HepG2 (cell line): ENCODE results near the gene DCAF6. TPM values are rescaled to one million over a fixed set of nuclear protein-coding genes. Genes with fewer than 3 reads are reported as not detected.

Source experiments
- ARID2 ChIP-seq: sonication (generic); formaldehyde crosslinking; IDR thresholded peaks from 2 replicates; pipeline ENCODE4 v1.8.1; 2022; ENCODE audit warnings: mild to moderate bottlenecking, missing genetic modification reagents, borderline replicate concordance
- CC2D1A ChIP-seq: sonication (generic); formaldehyde crosslinking; IDR thresholded peaks from 2 replicates; pipeline ENCODE4 v1.8.1; 2023; ENCODE audit warnings: mild to moderate bottlenecking, missing genetic modification reagents
- FOXC1 ChIP-seq: sonication (generic); formaldehyde crosslinking; IDR thresholded peaks from 2 replicates; pipeline ENCODE4 v1.8.0; 2022; ENCODE audit warnings: mild to moderate bottlenecking, missing genetic modification reagents, borderline replicate concordance
- GATAD2A ChIP-seq: IDR thresholded peaks from 2 replicates; pipeline ENCODE4 v1.6.1; 2016
- HOXA5 ChIP-seq: sonication (generic); formaldehyde crosslinking; IDR thresholded peaks from 2 replicates; pipeline ENCODE4 v1.4.0; 2020; ENCODE audit warnings: missing genetic modification reagents
- KDM2A ChIP-seq: sonication (generic); formaldehyde crosslinking; IDR thresholded peaks from 2 replicates; pipeline ENCODE4 v1.4.0; 2020; ENCODE audit warnings: low read depth, missing genetic modification reagents, borderline replicate concordance
- NFIB ChIP-seq: sonication (generic); formaldehyde crosslinking; IDR thresholded peaks from 2 replicates; pipeline ENCODE4 v1.9.0; 2021; ENCODE audit warnings: missing genetic modification reagents, mild to moderate bottlenecking, borderline replicate concordance
- NONO ChIP-seq, 2 experiments: fragments of 450-650 bp in 1 of 2; sonication (generic) in 1 of 2; formaldehyde crosslinking in 1 of 2; IDR thresholded peaks in 1 of 2; conservative IDR thresholded peaks in 1 of 2; 2 replicates each; pipeline versions ENCODE4 v1.6.1 to v1.8.0; 2017 to 2022; ENCODE audit warnings: mild to moderate bottlenecking in 1 of 2, missing genetic modification reagents in 1 of 2, moderate library complexity in 1 of 2
- PHF21A ChIP-seq: sonication (generic); formaldehyde crosslinking; IDR thresholded peaks from 2 replicates; pipeline ENCODE4 v1.5.0; 2020; ENCODE audit warnings: mild to moderate bottlenecking, missing genetic modification reagents
- RXRB ChIP-seq: IDR thresholded peaks from 2 replicates; pipeline ENCODE4 v1.6.1; 2016; ENCODE audit warnings: borderline replicate concordance, missing genetic modification reagents, missing compliant biosample characterization
- SAP130 ChIP-seq: IDR thresholded peaks from 2 replicates; pipeline ENCODE4 v1.6.1; 2016; ENCODE audit warnings: low read depth
- SIX4 ChIP-seq: sonication (generic); formaldehyde crosslinking; IDR thresholded peaks from 2 replicates; pipeline ENCODE4 v1.4.0; 2020; ENCODE audit warnings: missing genetic modification reagents
- TEAD3 ChIP-seq: optimal IDR thresholded peaks from 2 replicates; pipeline ENCODE3; 2016; ENCODE audit warnings: borderline replicate concordance
- TFDP2 ChIP-seq: sonication (generic); formaldehyde crosslinking; IDR thresholded peaks from 2 replicates; pipeline ENCODE4 v1.4.0; 2020; ENCODE audit warnings: missing genetic modification reagents
- ZBTB26 ChIP-seq: IDR thresholded peaks from 2 replicates; pipeline ENCODE4 v1.6.1; 2016; ENCODE audit warnings: missing compliant biosample characterization, missing genetic modification reagents, borderline replicate concordance
- ZFP91 ChIP-seq: sonication (generic); formaldehyde crosslinking; IDR thresholded peaks from 2 replicates; pipeline ENCODE4 v1.9.0; 2022; ENCODE audit warnings: missing genetic modification reagents, mild to moderate bottlenecking, borderline replicate concordance
- ZNF230 ChIP-seq: sonication (generic); formaldehyde crosslinking; IDR thresholded peaks from 2 replicates; pipeline ENCODE4 v1.4.0; 2020; ENCODE audit warnings: mild to moderate bottlenecking, missing genetic modification reagents
- ZNF770 ChIP-seq: sonication (generic); formaldehyde crosslinking; IDR thresholded peaks from 2 replicates; pipeline ENCODE4 v1.5.0; 2020; ENCODE audit warnings: mild to moderate bottlenecking, missing genetic modification reagents
- ZSCAN31 ChIP-seq: sonication (generic); formaldehyde crosslinking; IDR thresholded peaks from 2 replicates; pipeline ENCODE4 v1.5.0; 2020; ENCODE audit warnings: low read depth, mild to moderate bottlenecking, missing genetic modification reagents
- polyA plus RNA-seq, 8 experiments: library from polyadenylated mRNA; depleted of rRNA in 3 of 8; stranded (reverse) in 7 of 8; unstranded in 1 of 8; fragments of >200 nt; fragmentation: Illumina TruSeq in 4 of 8; extraction: Trizol in 4 of 8; gene quantifications; 2 replicates each; pipeline versions ENCODE4 v1.2.1 to v1.2.3, GENCODE V29; 2011 to 2016; ENCODE audit warnings: low read depth in 4 of 8, missing spikeins in 1 of 8, mixed read lengths in 1 of 8; ENCODE audit not compliant: insufficient read depth in 1 of 8
- total RNA-seq, 5 experiments: library from RNA; depleted of rRNA; stranded (reverse); fragments of >200 nt; fragmentation: Illumina TruSeq; extraction: Trizol; gene quantifications; 2 replicates each; pipeline ENCODE4 v1.2.3, GENCODE V29; 2016; ENCODE audit warnings: low read depth in 1 of 5

Gene DCAF6
- total and polyA plus RNA-seq, 2 of the 13 experiments (the other 11 are each of a cell fraction or from before 2014, with no cell fraction given): 24.7 to 33.7 TPM

- TF ChIP-seq ZFP91: peak; percentile 24; the same call in 1 of the 2 replicates
- TF ChIP-seq CC2D1A (CRISPR knock-in tag): no peak
- 0 out of 2 replicates have a peak, but pooled peaks have one; percentile 20 for TF ChIP-seq PHF21A
- peak; percentile 71 for TF ChIP-seq SAP130 (CRISPR knock-in tag)
- 0 out of 2 replicates have a peak, but pooled peaks have one; percentile 44 for TF ChIP-seq FOXC1 (CRISPR knock-in tag)
- TF ChIP-seq TEAD3 (CRISPR knock-in tag): peak; percentile 36
- TF ChIP-seq KDM2A (CRISPR knock-in tag): no peak
- TF ChIP-seq RXRB (CRISPR knock-in tag): no peak
- peak; percentile 48; the same call in 1 of the 2 replicates for TF ChIP-seq TFDP2 (CRISPR knock-in tag)
- 0 out of 2 replicates have a peak, but pooled peaks have one; percentile 30 for TF ChIP-seq NFIB (CRISPR knock-in tag)
- peak; percentile 82; the same call in 1 of the 2 replicates for TF ChIP-seq ARID2 (CRISPR knock-in tag)
- TF ChIP-seq HOXA5: 0 out of 2 replicates have a peak, but pooled peaks have one; percentile 10
- TF ChIP-seq ZNF230 (CRISPR knock-in tag): no peak
- TF ChIP-seq ZSCAN31 (CRISPR knock-in tag): 0 out of 2 replicates have a peak, but pooled peaks have one; percentile 39
- TF ChIP-seq GATAD2A (CRISPR knock-in tag): peak; percentile 31; the same call in 1 of the 2 replicates
- TF ChIP-seq ZBTB26 (CRISPR knock-in tag): no peak
- TF ChIP-seq SIX4 (CRISPR knock-in tag): peak; percentile 90
- no peak for TF ChIP-seq NONO (IDR thresholded peaks at IDR 0.05)
- peak; percentile 5; the same call in 1 of the 2 replicates for TF ChIP-seq NONO (CRISPR knock-in tag; conservative IDR thresholded peaks at IDR 0.05)
- peak; percentile 13; the same call in 1 of the 2 replicates for TF ChIP-seq ZNF770 (CRISPR knock-in tag)
Observed at GRCh38 chr1:167936930-167937708, 636 bp downstream of the DCAF6 start, which contains the start of gene MPC2 (continued).
